Left kidney (tissue), 2 donors: ENCODE data around the gene RASA2. TPM values are rescaled to one million over a fixed set of nuclear protein-coding genes. Genes with fewer than 3 reads are reported as not detected.
"Not testable (repeated sequence)": the region's sequence is repeated elsewhere in the genome, so short reads cannot be mapped to it uniquely, and the experiment has no call there.

ENCODE experiments used
- DNase-seq: peaks from one replicate; pipeline ENCODE4 v3.0.0-alpha.2; 2013
- polyA plus RNA-seq: library from polyadenylated mRNA; unstranded; fragments of 120-200 nt; gene quantifications from one replicate; pipeline ENCODE4 v1.2.1, GENCODE V29; 2013; ENCODE audit not compliant: insufficient read length

RASA2 gene
- polyA plus RNA-seq, 1 donor: 30.2 TPM

DNA sequence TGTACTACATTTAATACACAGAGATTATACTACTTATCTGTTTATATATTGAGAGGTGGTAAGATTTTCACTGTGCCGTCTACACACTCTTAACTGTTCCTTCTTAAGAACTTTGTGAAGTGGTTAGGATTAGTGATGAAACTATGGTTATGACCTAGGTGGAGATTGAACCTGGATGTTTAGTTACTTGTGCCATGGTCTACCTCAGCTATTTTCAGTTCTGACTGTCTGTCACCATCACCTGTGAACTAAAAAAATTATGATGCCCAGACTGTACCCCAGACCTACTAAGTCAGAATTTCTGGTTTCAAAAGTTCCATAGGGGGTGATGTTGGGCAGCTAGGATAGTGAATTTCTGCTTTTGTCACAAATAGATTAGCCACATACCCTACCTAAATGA is 6.4 kb downstream of the RASA2 start:
- no peak for DNase-seq

DNA sequence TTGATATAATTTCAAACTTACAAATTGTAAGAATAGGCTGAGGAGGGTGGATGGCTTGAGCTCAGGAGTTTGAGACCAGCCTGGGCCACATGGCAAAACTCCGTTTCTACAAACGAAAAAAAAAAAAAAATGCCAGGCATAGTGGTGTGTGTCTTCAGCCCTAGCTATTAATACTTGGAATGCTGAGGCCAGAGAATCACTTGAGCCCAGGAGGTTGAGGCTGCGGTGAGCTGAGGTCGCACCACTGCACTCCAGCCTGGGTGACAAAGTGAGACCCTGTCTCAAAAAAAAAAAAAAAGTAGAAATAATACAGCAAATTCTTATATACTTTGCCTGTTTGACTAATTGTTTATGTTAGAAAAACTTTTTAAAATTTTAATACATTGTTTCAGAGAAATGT is 10.8 kb downstream of the RASA2 start:
- not testable (repeated sequence) for DNase-seq

- DNase-seq: no peak
Observed at GRCh38 chr3:141498598-141499223, 11.9 kb downstream of the RASA2 start.

DNA sequence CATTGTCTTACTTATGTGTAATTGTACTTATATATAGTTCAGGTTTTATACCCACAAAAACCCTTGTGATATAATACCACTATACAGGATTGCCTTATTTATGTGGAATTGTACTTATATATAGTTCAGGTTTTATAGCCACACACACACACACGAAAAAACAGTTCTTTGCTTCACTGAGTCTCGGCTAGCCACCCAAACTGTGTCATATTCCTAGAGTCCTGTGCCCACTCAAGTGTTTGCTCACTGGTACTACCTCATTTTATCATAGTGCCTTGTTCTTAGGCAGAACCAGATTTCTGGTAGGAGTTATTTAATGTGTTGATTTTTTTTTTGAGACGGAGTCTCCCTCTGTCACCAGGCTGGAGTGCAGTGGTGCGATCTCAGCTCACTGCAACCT is 12.5 kb downstream of the RASA2 start:
- DNase-seq: no peak

DNA sequence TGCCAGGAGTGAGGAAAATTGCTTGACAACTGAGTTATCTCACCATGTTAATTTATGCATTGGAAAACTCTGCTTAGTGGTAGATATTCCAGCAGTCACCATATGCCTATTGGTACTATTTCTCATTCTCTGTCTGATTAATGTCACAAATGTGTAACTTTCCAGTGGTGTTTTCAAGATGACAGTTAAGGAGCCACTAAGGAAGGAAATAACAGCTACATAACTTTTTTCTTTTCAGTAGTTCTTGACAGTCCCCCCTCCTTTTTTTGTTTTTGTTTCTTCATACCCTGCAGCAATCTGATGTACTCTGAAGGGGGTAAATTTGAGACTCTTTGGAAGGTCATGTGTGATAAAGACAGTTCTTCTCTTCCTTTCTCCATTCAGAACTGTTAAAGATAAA is 13.1 kb downstream of the RASA2 start:
- DNase-seq: no peak

GRCh38 chr3:141500397-141500796 is 13.6 kb downstream of the RASA2 start:
- no peak for DNase-seq

DNA sequence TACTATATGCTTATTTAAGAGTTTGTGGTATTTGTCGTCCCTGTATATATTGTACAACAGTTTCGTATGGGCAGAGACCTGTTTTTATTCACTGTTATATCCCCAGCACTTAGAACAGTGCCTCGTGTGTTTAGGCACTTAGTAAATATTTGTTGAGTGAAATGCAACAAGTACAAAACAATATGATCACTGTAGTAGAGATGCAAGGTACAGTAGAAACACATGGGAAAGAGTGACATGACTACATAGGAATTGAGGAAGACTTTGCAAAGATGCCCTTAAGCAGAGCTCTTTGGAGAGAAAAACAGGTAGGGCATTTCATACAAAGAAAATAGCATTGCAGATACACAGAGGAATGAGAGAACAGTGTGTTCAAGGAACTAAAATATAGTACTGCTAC is 18.3 kb downstream of the RASA2 start:
- no peak for DNase-seq

DNA sequence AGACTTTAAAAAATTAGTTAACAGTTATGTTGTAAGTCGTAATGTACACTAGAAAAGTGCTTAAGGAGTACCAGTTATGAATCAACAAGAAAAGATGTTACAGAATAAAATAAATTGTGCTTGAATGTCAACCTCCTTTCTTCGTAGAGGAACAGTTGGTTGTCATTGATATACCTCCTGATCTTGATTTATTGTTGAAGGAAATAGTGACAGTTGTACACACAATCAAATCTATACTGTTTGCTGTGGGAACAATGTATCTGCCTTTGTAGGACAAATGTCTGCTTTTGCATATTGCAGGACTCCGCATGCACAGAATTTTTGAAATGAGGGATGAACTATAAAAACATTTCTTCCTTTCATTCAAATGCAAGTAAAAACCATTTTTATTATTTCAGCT is 19.2 kb downstream of the RASA2 start:
- no peak for DNase-seq

GRCh38 chr3:141507392-141508066 is 20.7 kb downstream of the RASA2 start:
- DNase-seq: no peak

DNA sequence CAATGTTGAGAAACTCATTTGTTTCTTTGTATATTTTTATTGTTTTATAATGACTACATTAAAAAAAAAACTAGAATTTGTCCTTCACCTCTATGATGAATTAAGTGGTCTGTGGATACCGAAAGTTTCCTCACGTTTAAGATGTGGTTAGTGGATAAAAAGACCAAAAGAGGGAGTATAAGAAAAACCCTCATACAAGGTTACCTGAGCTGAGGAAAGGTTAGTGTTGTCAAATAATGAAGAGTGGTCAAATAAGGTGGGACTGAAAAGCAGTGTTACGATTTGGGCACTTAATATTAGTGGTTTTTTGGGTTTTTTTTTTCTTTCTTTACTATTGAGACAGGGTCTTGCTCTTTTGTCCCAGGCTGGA is 21.2 kb downstream of the RASA2 start:
- DNase-seq: no peak

DNA sequence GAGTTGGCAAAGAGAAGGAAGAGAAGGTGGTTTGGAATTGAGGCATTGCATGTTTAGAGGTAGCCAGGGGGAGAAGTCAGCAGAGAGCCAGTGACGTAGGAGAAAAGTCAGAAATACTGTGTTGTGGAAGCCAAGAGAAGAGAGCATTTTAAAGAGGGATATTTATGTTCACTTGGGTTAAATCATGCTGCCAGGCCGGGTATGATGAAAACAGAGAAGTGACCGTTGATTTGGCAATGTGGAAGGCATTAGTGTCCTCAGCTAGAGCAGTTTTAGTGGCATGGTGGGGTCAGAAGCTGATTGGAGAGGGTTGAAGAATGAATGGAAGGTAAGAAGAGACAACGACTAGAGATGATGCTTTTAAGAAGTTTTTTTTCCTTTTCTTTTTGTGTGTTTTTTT is 24.5 kb downstream of the RASA2 start:
- no peak for DNase-seq

DNA sequence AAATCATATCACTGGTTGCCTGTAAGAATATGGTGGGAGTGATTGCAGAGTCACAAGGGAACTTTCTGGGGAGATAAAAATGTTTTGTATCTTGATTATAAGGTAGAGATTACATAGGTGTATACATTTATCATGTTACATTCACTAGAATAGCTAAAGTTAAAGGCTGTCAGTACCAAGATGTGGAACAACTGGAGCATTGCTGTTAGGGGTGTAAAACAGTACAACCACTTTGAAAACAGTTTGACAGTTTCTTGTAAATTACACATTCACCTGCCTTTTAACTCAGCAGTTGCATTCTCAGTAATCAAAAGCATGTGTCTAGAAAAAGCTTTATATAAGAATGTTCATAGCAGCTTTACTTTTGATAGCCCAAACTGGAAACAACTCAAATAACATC is 27.6 kb downstream of the RASA2 start:
- no peak for DNase-seq

DNA sequence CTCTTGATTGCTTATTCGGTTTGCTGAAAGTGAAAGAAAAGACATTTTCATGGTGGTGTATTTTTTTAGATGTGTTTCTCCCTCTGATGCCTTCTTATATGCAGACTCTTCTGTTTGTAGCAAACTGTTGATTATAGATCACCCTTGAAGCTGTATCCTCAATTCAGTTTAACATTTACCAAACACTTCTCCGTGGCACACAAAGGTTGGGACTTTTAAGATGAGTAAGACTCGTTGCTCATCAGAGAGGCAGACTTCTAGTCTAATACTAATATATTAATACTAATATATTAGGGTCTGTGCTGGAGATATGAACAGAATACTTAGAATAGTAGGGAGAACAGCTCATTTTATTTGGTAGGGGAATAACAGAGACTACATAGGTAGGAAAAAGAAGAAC is 32.8 kb downstream of the RASA2 start:
- DNase-seq: no peak

DNA sequence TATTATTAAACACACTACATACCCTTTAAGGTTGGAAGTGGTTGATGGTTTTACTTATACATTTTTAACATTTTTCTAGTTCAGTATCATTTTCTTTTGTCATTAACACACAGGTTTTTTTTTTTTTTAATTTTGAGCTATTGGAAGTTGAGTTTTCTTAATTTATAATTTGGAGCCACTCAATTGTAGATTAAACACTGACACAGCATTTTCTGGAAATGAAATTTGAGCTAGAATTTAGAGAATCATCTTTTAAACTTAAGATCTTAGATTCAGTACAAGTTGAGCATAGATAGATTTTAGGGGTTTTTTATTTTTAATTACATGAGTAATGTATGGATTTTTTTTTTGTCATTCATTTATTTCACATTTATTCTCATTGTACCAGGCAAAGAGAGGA is 35.0 kb downstream of the RASA2 start:
- no peak for DNase-seq

- no peak for DNase-seq
Observed at GRCh38 chr3:141523615-141524375, 37.0 kb downstream of the RASA2 start.

DNA sequence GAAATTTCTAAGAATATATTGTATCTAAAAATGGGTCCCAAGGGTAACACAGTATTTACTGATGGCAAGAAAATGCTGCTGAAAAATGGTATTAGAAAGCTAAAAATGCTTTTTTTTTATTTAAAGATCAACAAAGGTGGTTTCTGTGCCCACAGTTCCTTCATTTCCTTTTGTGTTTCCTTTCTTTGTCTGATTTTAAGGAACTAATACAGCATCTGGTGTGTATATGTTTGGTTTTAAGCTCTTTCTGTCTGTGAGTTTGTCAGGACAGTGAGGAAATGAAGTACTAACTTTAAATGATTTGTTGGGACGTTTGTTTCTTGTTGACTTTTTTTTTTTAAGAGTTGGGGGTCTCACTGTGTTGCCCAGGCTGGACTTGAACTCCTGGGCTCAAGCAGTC is 38.2 kb downstream of the RASA2 start:
- DNase-seq: no peak

DNA sequence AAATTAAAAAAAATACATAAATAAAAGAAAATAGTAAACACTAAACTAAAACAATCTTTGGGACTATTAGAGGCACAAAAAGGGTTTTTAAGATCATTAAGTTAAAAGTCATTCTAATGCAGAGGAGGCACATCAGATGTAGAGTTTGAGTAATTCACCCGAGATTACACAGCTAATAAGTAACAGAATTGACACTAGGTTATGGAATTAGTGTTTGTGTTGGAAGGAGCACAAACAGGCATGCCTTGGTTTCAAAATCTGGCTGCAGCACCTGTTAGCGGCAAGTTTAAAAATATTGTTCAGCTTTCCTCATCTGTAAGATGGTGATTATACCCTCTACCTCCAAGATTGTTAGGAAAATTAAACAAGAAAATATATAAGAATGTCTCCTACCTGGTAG is 39.0 kb downstream of the RASA2 start:
- no peak for DNase-seq

- DNase-seq: no peak
Observed at GRCh38 chr3:141526709-141527108, 39.9 kb downstream of the RASA2 start.

GRCh38 chr3:141528800-141529199 is 42.0 kb downstream of the RASA2 start:
- no peak for DNase-seq

DNA sequence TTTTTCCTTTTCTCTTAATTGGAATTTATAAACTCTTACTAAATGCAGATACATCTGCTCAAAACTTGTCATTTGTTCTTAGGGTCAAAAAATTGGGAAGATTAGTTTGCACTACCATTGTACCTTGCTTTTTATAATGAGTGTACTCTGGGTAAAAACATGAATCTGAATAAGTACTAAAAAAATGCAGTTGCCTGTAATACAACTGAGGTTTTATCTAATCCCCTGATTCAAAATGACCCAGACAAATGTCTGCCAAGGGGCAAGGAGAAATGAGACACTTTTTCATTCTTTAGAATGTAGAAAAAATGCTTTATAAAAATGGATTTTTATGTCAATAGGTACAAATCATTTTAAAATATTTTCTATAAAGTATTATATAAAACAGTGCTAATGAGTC is 42.4 kb downstream of the RASA2 start:
- DNase-seq: no peak

DNA sequence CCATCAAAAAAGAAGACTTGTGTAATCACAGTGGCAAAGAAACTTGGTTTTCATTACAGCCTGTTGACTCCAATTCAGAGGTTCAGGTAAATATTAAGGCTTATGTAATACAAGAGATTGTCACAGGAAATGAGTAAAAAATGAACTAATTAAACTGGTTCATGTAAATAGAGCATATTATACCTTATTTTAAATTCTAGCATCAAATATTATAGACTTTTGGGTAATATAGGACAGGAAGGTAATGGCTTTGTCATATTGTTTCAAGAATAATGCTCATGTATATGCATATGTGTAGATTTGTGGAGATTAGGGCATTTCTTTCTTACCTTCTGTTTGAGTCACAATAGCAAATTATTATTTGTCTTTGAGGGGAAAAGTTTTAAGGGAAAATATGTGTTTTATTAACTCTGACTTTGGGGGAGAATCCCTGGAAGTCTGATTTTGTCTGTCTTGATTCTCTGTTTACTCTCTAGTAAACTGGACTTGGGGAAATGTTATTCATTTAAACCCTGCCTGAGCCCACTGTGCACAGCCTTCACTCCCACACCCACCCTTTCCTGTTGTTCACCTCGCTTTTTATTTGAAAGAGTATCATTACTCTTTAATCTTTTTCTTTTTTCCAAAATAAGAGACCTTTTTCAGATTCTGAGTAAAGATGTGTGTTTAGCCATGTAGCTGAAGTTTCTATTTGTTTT is 43.0 kb downstream of the RASA2 start:
- DNase-seq: no peak

DNA sequence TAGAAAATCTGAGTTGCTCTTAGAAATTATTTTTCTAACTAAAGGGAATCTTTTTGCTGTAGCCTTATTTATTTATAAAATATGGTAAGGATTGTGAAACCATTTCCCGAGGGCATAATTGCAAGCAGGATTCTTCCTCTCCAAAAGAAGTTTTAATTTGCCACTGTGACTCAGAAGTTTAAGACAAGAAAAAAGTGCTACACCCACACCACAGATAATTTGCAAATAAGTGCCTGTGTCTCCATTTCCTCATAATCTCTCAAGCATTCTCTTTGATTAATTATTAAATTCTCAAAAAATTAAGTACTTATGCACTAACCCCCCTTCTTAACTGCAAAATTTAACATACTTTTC is 43.6 kb downstream of the RASA2 start:
- no peak for DNase-seq

DNA sequence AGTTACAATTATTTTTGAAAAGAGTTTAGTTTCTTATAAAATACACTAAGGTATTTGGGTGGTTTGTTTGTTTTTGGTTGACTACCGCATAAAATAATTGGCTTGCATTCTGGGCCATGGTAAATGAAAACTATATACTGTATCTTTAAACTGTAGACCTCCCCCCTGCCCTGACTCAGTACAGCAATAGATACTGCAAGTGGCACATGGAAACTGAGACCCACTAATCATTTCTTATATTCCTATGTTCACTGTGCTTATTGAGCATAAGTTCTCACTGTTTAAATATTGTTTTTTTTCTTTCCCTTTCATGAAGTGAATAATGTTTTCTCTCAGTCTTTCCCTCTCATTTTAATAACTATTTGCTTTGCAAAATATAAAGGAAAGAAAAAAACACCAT is 45.8 kb downstream of the RASA2 start:
- DNase-seq: no peak
